Ammon's horn (tissue), 1 donor: Measurements from ENCODE around the gene CHRNA5.
"Not testable (repeated sequence)": the region's sequence is repeated elsewhere in the genome, so short reads cannot be mapped to it uniquely, and the experiment has no call there.

Experiments used
- DNase-seq: peaks from one replicate; pipeline ENCODE4 v3.0.0-alpha.2; 2016; ENCODE audit warnings: low spot score

Gene CHRNA5

DNA sequence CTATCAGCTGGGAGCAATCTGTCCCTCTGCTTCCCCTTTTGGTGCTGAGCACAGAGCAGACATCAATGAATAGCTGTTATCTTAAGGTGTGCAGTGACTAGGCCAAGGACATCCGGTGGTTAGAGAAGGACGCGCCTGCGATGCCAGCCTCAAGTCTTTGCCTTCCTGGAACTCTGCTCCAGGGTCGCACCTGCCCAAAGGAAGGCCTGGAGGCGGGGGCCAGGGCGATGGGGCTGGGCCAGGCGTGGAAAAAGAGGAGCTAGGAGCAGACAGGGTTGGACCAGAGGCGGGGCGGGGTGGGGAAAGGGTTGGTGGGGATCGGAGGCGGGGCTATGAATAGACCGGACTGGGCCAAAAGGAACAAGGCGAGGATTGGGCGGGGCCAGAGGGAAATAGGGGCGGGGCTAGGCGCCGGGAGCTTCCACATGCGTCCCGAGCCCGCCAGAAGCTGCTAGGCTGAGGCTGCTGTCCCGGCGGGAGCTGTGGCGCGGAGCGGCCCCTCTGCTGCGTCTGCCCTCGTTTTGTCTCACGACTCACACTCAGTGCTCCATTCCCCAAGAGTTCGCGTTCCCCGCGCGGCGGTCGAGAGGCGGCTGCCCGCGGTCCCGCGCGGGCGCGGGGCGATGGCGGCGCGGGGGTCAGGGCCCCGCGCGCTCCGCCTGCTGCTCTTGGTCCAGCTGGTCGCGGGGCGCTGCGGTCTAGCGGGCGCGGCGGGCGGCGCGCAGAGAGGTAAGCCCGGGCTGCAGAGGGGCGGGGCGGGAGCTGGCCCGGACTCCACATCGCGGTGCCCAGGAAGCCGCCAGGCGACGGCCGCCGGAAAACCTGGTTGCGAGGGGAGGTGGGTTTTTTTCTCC lies at the start of gene CHRNA5:
Gene CHRNA5 (plus strand): TSS at position 424 of the 854 bp plus-strand sequence. CDS start 200 bp downstream, at position 624.
- peak; percentile 48 for DNase-seq

DNA sequence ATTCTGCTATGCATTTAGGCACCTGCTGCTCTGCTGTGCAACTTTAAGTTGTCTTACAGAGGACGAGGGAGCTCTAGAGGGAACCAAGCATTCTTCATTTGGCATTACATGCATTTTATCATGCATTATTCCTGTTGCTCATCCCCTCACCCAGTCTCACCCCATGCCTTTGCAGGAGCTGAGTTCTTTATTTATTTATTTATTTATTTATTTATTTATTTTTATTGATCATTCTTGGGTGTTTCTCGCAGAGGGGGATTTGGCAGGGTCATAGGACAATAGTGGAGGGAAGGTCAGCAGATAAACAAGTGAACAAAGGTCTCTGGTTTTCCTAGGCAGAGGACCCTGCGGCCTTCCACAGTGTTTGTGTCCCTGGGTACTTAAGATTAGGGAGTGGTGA lies 45.3 kb upstream of the CHRNA5 start:
- not testable (repeated sequence) for DNase-seq

DNA sequence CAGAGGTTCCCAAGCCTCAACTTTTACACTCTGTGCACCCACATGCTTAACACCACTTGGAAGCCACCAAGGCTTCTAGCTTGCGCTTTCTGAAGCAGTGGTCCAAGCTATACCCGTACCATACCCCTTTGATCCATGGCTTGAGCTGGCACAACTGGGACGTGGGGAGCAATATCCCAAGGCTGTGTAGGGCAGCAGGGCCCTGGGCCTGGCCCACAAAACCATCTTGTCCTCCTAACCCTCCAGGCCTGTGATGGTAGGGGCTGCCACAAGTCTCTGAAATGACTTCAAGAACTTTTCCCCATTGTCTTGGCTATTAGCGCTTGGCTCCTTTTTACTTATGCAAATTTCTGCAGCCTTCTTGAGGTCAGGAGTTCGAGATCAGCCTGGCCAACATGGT lies 41.1 kb upstream of the CHRNA5 start:
- DNase-seq, result no peak

DNA sequence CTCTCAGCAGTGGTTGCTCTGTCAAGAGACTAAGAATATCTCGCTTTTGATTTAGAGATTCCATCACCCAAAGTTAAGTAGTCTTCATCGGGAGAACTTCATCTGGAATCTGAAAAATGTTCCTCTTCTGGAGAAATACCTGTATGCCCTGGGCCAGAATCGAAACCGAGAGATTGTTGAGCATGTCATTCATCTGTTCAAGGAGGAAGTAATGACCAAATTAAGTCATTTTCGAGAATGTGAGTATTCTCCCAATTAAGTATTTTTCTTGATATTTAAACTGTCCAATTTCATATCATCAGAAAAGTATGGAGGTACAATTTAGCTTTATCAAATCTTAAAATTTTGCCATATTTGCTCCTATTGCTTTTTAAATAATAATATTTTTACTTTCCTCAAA lies 38.0 kb upstream of the CHRNA5 start:
- DNase-seq, result no peak

DNA sequence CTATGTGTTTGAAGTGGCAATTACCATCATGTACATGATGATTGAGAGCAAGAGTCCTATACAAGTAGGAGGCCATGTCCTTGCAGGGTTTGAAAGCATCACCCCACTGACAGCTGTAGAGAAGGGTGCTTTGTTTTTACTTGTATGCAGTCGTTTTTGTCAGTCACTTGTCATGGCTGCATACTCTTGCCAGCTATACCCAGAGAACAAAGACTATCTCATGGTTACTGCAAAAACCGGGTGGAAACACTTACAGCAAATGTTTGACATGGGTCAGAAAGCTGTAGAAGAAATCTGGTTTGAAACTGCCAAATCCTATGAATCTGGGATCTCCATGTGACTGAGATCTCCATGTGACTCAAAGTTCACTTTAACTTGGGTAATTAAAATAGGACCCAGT lies 32.0 kb upstream of the CHRNA5 start:
- peak; percentile 52 for DNase-seq

DNA sequence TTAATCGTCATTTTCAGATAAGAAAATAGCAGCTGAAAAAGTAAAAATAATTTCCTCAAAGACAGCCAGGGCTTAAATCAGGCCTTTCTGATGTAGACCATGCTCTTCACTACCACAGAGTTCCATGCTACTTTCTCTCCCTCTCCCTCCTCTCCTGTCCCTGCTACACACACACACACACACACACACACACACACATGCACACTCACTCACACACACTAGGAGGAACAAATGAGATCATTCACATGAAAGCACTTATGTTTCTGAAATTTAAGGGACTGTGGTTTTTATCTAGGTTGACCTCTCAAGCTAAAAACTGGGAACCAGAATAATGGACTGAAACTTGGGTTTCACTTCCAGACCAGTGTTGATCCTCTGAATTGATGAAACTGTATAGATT lies 29.2 kb upstream of the CHRNA5 start:
- DNase-seq, result no peak

DNA sequence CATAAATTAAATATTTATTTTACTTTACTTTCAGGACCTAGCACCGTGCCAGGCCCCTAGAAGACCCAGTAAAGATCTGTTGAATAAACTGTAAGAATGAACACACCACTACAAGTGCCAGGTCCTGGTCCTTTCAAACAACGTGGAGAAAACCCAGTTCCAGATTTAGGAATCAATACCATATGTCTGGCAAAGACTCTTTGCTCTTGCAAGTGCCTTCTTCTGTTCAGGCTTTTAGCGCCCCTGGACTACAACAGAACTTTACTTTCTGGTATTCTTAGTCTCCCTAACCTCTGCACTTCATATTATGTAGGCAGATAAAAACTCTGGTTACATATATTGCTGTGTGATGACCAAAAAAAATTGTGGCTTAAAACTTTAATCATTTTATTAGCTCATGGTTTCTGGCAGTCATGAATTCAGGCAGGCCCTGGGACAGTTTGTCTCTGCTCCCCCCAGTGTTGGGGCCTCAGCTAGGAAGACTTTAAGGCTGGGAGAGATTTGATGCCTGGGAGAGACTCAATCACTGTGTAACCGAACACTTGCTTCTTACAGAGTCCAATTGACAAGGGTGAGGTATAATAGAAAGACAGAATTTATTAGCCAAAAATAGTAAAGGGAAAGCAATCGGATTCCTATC lies 27.9 kb upstream of the CHRNA5 start:
- DNase-seq, result no peak

DNA sequence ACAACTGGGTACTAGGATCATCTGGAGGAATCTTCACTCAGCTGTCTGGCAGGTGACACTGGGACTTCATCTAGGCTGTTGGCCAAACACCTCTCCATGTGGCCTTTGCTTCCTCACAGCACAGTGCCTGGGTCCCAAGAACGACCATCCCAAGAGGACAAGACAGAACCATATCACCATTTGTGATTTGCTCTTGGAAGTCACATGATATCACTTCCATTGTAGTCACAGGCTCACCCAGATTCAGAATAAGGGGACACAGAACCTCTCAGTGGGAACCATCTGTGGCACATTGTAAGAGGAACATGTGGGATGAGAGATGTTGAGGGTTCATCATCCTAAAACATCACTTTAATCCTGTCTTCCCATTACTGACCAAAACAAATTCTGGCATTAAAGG lies 27.0 kb upstream of the CHRNA5 start:
- DNase-seq, result no peak

DNA sequence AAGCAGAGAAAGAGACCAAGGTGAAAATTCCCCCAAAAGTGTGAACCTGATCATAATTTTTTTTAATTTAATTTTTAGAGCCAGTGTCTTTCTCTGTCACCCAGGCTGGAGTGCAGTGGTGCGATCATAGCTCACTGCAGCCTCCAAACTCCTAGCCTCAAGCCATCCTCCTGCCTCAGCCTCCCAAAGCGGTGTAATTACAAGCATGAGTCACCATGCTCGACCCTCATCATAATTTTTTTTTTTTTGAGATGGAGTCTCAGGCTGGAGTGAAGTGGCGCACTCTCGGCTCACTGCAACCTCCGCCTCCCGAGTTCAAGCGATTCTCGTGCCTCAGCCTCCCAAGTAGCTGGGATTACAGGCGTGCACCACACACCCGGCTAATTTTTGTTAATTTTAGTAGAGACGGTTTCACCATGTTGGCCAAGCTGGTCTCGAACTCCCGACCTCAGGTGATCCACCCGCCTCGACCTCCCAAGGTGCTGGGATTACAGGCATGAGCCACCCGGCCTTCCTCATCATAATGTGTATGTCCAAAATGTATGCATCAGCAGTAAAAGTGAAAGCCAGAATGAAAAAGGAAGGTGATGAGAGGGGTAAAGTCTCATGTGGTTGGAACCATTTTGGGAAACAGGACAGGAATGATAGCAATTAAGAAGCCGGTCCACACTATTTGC lies 25.7 kb upstream of the CHRNA5 start:
- DNase-seq, result not testable (repeated sequence)

DNA sequence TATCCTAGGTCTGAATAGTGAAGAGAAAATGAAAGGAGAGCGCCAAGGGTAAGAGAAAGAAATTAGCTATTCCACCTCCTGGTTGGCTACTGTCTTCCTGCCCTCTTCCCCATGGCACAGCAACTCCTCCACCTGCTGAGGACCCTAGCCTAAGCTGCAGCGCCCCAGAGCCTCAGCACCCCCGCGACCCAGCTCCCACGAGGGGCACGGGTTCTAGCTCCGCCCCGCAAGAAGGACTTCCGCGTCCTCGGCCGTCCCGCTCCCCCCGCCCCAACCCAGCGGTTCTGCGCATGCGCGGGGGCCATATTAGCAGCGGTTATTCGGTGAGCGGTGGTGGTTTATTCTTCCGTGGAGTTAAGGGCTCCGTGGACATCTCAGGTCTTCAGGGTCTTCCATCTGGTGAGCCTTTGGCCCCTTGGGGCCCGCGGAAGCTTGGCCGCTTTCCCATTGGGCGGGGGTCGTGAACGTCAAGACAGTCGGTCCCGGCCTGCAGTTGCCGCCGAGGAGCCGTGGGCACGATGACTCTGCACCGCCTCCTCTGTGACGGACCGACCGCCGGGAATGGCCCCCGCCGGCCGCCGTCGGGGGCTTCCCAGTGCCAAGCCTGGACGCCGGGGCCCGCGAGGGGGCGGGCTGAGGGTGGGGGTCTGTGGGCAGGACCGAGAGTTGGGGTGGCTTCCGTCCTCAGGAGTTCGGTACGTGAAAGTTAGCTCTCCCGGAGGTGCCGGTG lies 25.0 kb upstream of the CHRNA5 start, which contains the start of gene PSMA4:
Gene PSMA4 (plus strand): TSS at position 304 of the 730 bp plus-strand sequence. CDS start 1,484 bp downstream, outside the sequence.
- peak; percentile 90 for DNase-seq

DNA sequence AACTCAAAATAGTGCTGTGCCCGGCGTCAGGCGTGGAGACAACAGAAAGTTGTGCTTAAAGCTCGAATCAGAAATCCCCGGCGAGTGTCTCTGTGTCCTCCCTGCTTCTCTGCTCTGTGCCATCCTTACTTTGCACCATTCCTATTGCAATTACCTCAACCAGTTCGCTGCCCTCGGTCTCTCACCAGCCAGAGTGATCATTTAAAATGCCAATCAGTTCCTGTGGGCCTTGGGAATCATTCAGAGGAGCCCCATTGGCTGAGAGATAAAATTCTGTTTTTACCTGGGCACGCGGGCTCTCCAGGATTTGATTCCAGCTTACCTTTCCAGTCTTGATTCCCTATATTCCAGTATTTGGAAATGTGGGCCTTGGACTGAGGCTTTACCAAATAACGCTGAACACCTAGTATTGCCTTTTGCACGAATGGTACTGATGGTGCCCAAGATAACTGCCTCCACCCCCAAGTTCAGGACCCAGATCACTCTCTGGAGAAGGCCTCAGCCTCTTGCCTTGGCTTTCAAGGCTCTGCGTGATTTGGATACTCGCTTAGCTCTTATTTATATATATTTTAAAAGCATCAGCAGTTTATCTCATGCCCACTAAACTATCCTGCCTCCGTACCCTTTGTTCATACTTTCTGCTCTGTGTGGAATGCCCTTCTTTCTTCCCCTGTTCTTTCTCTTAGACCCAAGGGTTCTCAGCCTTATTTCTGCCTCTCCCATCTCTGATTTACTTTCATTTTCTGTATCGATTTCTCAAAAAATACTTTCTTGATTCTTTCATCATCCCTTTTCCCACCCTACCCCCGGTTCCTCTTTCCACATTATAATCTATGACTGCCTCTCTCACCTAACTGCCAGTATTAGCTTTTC lies 24.2 kb upstream of the CHRNA5 start:
- no peak for DNase-seq

DNA sequence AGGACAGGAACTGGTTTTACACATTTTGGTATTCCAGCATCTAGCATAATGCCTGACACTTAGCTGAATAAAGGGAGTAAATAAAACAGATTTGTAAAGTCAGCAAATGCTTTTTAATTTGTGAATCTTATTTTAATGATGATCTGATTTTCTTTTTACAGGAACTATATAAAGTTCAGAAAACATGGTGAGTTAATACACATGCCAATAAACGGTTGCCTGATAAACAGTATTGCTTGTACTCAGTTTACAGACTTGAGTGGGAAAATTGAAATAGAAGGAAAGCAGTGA lies 23.6 kb upstream of the CHRNA5 start:
- no peak for DNase-seq

DNA sequence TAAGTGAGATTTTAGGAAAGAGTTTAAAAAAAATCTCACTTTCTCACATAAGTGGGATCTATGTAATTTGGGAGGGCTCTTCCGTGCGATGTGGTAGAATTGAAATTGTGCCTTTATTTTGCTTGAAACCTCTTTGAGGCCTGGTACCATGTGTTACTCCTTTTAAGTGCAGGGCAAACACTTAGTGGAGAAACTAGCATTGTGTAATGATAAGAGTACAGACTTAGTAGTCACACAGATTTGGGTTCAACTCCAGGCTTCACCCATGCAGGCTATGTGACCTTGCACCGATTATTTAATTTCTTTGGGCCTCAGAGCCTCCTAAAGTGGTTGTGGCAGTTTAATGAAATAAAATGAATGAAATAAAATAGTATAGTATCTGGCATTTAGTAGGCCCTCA lies 22.7 kb upstream of the CHRNA5 start:
- DNase-seq, result no peak

DNA sequence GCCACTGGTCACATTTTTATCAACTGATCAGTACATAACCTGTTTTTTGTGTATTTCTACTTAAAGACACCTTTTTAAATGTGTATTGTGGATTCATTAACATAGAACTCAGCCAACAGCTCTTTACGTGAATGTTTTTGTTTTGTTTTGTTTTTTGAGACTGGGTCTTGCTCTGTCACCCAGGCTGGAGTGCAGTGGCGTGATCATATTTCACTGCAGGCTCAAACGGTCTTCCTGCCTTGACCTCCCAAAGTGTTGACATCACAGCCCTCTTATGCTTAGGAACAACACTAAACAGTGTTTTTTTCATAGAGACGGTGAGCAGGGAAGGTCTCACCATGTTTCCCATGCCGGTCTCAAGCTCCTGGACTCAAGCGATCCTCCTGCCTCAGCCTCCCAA lies 15.1 kb upstream of the CHRNA5 start:
- no peak for DNase-seq

DNA sequence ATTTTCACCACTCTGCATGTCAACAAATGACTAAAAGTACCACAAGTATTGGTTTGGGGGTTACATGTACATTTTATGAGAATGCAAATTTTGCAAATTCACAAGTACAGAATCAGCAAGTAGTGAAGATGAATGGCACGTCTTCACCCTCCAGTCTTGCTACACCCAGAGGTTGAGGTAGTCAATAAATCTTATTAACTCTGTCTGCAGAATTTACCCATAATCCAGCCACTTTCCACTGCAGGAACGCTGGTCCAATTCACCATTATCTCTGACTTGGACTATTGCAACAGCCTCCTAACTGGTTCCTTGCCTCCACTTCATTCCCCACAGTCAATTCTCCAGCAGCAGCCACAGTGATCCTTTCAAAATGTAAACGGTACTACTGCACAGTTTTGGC lies 14.5 kb upstream of the CHRNA5 start:
- DNase-seq, result no peak

DNA sequence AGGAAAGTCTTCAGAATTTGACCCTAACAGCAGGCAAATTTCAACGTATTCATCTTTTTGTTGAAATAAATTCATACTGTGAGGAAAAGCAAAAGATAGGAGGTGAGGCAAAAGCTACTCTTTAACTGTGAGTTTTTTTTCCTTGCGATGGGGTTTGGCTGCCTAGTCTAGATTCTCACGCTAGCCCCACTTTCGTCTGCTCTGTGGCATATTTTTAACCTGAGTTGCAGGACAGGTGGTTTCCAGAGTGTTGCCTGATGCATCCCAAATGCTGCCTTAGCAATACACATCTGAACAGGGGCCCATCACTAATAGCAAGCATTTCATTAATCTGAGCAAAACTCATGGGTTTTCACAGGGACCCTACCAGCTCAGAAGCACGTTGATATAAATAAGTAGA lies 13.4 kb upstream of the CHRNA5 start:
- no peak for DNase-seq

DNA sequence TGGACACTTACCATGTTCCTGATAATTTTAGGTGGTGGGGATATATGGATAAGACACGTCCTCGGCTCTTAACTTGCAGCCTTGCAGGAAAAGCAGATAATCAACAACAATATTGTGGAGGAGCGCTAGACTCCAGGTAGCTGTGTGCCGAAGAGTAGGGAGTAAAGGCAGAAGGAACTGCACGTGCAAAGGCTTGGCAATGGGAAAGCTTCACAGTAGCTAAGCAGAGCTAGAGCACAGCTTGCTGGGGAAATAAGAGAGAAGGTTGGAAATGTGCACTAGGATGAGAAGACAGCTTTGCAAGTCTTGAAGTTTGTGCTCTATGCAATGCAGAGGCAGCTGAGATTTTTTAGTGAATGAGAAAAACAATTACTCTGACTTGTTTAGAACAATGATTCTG lies 12.7 kb upstream of the CHRNA5 start:
- no peak for DNase-seq

DNA sequence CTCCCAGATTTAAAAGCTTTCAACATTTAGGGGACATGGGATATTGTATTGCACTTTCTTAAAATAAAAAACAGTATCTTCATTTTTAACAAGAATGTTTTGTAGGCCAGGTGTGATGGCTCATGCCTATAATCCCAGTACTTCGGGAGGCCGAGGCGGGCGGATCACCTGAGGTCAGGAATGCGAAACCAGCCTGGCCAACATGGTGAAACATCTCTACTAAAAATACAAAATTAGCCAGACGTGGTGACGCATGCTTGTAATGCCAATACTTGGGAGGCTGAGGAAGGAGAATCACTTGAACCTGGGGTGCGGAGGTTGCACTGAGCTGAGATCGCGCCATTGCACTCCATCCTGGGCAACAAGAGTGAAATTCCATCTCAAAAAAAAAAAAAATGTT lies 5.1 kb upstream of the CHRNA5 start:
- not testable (repeated sequence) for DNase-seq

DNA sequence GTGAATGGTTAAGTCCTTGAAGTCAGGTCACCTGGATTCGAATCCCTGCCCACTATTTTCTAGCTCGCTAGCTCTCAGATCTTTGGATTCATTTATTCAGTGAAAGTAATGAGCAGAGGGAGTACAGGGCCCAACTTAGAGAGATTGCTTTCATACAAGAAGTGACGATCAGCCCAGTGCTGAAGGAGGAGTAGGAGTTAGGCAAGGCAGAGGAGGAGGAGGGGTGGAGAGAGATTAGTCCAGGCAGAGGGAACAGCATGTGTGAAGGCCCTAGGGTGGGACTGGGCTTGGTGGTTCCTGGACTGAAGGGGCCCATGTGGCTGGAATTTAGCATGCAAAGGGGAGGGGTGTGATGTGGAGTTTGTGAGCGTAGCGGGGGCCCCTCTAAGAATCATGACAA lies 3.8 kb upstream of the CHRNA5 start:
- DNase-seq, result no peak

DNA sequence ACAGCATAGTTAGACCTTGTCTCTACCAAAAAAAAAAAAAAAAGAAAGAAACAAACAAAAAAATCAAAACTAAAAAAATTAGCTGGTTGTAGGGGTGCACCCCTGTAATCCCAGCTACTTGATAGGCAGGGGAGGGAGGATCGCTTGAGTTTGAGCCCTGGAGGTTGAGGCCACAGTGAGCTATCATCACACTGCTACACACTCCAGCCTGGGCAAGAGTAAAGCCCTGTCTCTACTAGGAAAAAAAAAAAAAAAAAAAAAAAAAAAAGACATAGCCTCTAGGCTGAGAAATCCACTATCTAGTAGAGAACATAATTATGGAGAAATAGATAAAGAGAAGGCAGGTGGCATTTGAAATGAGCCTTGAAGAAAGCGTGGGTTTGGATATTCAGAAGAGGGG lies 2.2 kb upstream of the CHRNA5 start:
- no peak for DNase-seq

DNA sequence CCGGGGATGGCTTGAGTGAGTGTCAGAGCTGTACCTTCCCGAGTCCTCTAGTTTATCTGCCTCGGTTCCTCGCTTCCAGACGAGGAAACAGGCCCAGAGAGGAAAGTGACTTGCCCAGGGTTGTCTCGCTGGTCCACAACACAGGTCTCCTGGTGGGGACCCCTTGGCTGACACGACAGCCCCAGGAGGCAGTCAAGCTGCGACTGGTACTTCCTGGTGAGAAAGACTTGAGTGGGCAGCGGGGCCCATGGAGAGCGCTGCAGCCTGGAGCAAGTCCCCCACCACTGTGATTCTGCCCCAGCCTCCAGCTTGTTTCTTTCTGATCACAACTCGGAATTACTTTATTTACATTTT lies 600 bp upstream of the CHRNA5 start:
- no peak for DNase-seq
